Transverse colon (tissue), 4 donors: ENCODE data around the gene PPFIA1.

Experiments
- CTCF ChIP-seq, 5 experiments: fragments of 200-600 bp in 3 of 5; fragments of 450-650 bp in 2 of 5; sonication (generic) in 3 of 5; IDR thresholded peaks; 1 replicate in 2 of 5; 2 replicates in 3 of 5; pipeline ENCODE4 v1.5.1; 2016 to 2017; ENCODE audit warnings: antibody characterized with exemption in 5 of 5, inconsistent platforms in 3 of 5, mild to moderate bottlenecking in 2 of 5, moderate library complexity in 1 of 5
- EP300 ChIP-seq: sonication (generic); formaldehyde crosslinking; IDR thresholded peaks from one replicate; pipeline ENCODE4 v1.6.1; 2017; ENCODE audit warnings: antibody characterized with exemption, low read depth
- POLR2A ChIP-seq: fragments of 450-650 bp; IDR thresholded peaks from one replicate; pipeline ENCODE4 v1.6.1; 2016; ENCODE audit warnings: antibody characterized with exemption, mild to moderate bottlenecking, moderate library complexity
- POLR2AphosphoS5 ChIP-seq, 3 donors: sonication (generic); formaldehyde crosslinking; IDR thresholded peaks; one replicate each; pipeline ENCODE4 v1.6.1; 2016; ENCODE audit warnings: antibody characterized with exemption in 3 of 3

- no peak for TF ChIP-seq CTCF (IDR thresholded peaks at IDR 0.05)
- TF ChIP-seq EP300, result no peak
- TF ChIP-seq POLR2AphosphoS5 (IDR thresholded peaks at IDR 0.05), result no peak
- no peak for TF ChIP-seq POLR2A
Measured at GRCh38 chr11:70410276-70411205, 140.1 kb downstream of the PPFIA1 start.
